T47D (cell line): ENCODE data around the gene NUBP1.

Experiments
- DNase-seq, 2 experiments: peaks; one replicate each; pipeline versions ENCODE4 v3.0.0 to v3.0.0-alpha.2; 2011 to 2012; ENCODE audit warnings: low read depth in 1 of 2, low spot score in 1 of 2
- JUND ChIP-seq: IDR thresholded peaks from 2 replicates; pipeline ENCODE4 v1.6.1; 2012; ENCODE audit warnings: low read depth
- in situ Hi-C: cut with HindIII; loops from 2 replicates; pipeline ENCODE4 v1.10.0; 2016; ENCODE audit warnings: low sequenced_read_pairs, low pct_unique_long_range_greater_than_20kb

NUBP1 gene

DNA sequence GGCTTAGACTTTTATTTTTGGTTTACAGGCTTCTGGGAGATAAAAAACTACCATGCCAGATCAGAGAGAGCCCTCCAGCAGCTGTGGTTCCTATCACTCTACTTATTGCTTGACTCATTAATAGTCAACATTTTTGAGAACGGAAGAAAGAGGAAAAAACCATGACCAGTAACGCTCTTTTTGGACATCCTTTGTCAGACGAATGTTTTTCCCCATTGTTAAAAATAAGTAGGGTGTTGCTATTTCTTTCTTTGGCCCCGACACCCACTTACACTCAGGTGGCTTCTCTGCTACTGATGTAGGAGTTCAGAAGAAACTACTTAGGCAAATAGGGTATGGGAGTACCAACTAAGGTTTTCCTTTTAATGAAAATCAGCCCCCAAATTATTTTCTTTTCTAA is 47.4 kb downstream of the NUBP1 start:
- in situ Hi-C loops = no loop called here
- TF ChIP-seq JUND = no peak

GRCh38 chr16:10799736-10800135 is 56.1 kb downstream of the NUBP1 start:
- in situ Hi-C loops = no loop called here
- DNase-seq = no peak
- no peak for TF ChIP-seq JUND

More for the DNA sequence above, 47.4 kb downstream of the NUBP1 start:
- DNase-seq = no peak

- in situ Hi-C loops = no loop called here
- no peak for DNase-seq
Measured at GRCh38 chr16:10805334-10805733, 61.7 kb downstream of the NUBP1 start.

DNA sequence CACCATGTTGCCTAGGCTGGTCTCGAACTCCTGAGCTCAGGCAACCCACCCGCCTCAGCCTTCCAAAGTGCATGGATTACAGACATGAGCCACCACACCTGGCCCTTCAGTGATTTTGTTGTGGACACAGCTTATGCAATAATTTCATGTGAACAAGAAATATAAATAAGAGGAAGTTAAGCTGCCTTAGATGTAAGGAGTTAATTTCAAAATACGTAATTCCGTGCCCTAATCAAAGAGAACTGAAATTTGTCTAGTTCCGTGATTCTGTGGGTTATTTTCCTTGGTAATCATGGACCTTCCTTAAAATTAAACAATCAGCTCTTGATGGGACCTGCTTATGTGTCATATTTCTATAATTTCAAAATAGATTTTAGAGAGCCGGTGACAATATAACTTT is 63.1 kb downstream of the NUBP1 start:
- in situ Hi-C loops = no loop called here
- no peak for TF ChIP-seq JUND
- DNase-seq = no peak

More at GRCh38 chr16:10805334-10805733, 61.7 kb downstream of the NUBP1 start:
- no peak for TF ChIP-seq JUND

GRCh38 chr16:10808218-10808617 is 64.6 kb downstream of the NUBP1 start:
- no peak for TF ChIP-seq JUND
- in situ Hi-C loops = no loop called here
- no peak for DNase-seq

DNA sequence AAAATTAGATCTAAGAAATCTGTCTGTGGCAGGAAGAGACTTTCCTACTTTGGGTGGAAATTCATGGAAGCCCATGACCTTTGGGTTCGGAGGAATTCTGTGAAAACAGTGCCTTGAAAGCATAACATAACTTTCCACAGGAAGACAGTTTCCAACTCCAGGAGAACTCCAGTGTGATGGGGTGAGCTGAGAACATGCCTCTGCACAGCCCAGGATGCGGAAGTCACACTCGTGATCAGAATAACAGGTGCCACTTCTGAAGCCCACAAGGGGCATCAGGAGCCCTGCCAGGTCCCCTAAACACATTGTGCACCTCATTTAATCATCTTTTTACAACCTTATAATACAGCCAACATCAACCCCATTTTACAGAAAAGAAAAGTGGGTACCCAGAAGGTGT is 65.2 kb downstream of the NUBP1 start:
- no peak for DNase-seq
- TF ChIP-seq JUND = no peak
- in situ Hi-C loops = no loop called here

GRCh38 chr16:10809706-10810105 is 66.1 kb downstream of the NUBP1 start:
- DNase-seq = no peak
- in situ Hi-C loops = no loop called here
- TF ChIP-seq JUND = no peak

DNA sequence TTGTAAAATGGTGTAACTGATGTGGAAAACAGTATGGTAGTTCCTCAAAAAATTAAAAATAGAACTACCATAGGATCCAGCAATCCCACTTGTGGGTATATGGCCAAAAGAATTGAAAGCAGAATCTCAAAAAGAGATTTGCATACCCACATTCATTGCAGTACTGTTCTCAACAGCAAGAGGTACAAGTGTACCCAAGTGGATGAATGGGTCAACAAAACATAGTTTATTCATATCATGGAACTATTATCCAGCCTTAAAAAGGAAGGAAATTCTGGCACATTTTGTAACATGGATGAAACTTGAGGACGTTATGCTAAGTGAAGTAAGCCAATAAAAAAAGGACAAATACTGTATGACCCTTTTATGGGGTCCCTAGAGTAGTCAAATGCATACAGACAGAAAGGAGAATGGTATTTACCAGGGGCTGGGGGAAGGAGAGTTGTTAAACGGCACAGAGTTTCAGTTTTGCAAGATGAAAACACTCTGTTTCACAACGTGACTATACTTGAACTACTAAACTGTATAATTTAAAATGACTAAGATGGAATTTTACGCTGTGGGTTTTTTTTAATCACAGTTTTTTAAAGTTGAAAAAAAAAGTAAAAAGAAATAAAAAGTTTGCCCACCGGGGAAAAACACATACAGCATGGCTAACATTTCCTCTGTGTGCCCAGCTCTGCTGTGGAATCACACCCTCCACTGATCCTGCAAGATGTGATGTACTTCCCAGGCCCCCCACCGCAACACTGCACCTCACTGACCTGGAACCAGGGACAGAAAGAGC is 68.9 kb downstream of the NUBP1 start:
- no peak for TF ChIP-seq JUND
- in situ Hi-C loops = no loop called here
- DNase-seq = no peak

DNA sequence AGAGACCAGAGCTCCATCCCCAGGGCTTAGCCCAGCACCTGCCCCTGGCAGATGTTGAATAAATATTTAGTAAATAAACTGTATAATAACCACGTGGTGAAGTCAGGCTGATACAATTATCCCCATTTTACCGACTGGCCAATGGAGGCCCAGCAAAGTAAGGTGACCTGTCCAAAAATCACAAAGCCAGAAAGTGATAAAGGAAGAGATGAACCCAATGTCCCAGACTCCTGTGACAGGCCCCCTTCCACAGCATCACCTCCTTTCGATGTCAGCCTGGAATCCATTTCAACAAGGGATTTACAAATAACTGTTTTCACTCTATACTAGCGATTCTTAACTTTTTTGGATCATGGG is 69.4 kb downstream of the NUBP1 start:
- no peak for DNase-seq
- in situ Hi-C loops = no loop called here
- no peak for TF ChIP-seq JUND

DNA sequence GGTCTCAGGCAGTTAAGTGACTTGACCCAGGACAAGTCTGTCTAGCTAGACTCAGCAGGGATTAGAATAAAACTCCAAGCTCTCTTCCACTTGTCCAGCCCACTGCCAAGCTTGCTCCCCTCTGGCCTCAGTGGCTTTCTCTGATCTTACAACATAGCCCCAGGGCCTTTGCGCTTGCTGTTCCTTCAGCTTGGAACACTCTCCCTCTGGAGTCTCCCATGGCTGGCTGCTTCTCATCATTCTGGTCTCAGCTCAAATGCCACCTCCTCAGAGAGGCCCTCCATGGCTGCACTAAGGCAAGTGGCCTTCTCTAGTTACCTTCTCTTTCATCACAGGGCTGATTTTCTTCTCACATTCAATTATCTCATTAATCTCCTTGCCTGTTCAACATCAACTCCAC is 73.9 kb downstream of the NUBP1 start:
- in situ Hi-C loops = no loop called here
- no peak for TF ChIP-seq JUND
- DNase-seq = no peak

DNA sequence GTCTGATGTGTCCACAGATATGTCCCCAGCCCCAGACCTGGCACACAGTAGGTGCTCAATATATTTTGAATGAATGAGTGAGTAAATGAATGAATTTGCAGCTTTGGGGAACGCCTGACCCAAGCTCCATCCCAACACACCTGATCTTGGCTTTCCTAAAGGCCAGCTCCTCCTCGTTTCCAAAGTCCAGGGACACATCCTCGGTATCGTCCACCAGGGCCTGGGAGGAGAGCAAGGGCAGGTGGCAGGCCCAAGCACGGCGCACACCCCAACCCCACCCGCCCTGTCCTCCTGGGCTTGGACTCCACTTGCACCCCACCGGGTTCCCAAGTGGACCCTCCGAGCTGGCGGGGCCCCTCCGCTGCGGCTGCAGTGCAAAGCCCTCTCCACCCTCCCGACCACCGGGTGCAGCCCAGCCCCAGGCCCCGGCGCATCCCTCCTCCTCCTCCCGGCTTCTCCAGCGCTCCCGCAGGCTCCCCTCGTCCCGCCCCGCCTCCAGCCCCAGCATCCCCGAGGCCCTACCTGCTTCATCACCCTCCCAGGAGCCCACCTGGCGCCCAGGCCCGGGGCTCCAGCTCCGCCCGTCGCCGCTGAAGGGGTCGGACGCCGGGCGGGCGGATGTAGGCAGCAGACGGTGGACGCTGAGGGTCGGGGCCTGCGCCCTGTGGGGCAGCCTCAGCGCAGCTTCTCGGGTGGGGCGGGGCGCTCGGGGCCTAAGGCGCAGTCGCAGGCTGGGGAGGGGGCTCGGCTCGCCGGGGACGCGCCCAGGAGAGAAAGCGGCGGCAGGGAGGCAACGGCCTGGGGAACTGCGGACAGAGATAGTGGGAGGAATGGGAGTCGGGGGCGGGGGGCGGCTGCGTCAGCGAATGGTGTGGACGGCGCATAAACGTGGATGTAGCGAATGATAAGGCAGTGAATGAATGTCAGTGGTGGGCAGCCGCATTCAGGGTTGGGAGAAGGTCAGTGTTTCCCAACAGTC is 74.6 kb downstream of the NUBP1 start, which contains the start of gene TVP23A:
Gene TVP23A (minus strand): TSS at position 832 of the 979 bp plus-strand sequence. CDS start 301 bp downstream, at position 531.
- no peak for DNase-seq
- TF ChIP-seq JUND = no peak
- in situ Hi-C loops = no loop called here
